OCI-LY1 (cell line): Measurements from ENCODE around the gene HEBP1.
A peak's percentile ranks its signal among the peaks of the same experiment; 100 is the strongest.

Experiments
- H2AFZ ChIP-seq: fragments of 200-600 bp; sonication (generic), shearing (Covaris generic); 2 replicates; pipeline ENCODE4 v1.6.0; 2014; ENCODE audit warnings: antibody characterized with exemption, mild to moderate bottlenecking, low read length
- H3F3A ChIP-seq: fragments of 200-600 bp; sonication (generic), shearing (Covaris generic); 2 replicates; pipeline ENCODE4 v1.6.0; 2014; ENCODE audit warnings: mild to moderate bottlenecking, antibody characterized with exemption, low read length, moderate library complexity; ENCODE audit not compliant: insufficient read depth
- H3K27ac ChIP-seq: fragments of 200-600 bp; sonication (generic); 2 replicates; pipeline ENCODE4 v1.5.1; 2014; ENCODE audit warnings: low read length, mixed run types, mild to moderate bottlenecking, low read depth; ENCODE audit not compliant: poor library complexity, severe bottlenecking
- H3K27me3 ChIP-seq: fragments of 200-600 bp; sonication (generic); 2 replicates; pipeline ENCODE4 v1.6.0; 2014; ENCODE audit warnings: antibody characterized with exemption, mild to moderate bottlenecking, low read length, moderate library complexity; ENCODE audit not compliant: insufficient read depth
- H3K36me3 ChIP-seq: fragments of 200-600 bp; sonication (generic); 2 replicates; pipeline ENCODE4 v1.6.1; 2014; ENCODE audit warnings: mild to moderate bottlenecking, antibody characterized with exemption, low read length, moderate library complexity, mixed read lengths; ENCODE audit not compliant: insufficient read depth
- H3K4me1 ChIP-seq: fragments of 200-600 bp; sonication (generic); 2 replicates; pipeline ENCODE4 v1.5.1; 2014; ENCODE audit warnings: mild to moderate bottlenecking, low read length, moderate library complexity; ENCODE audit not compliant: insufficient read depth, severe bottlenecking
- H3K4me2 ChIP-seq: fragments of 200-600 bp; sonication (generic), shearing (Covaris generic); 2 replicates; pipeline ENCODE4 v1.6.1; 2014; ENCODE audit warnings: low read length
- H3K4me3 ChIP-seq: fragments of 200-600 bp; sonication (generic); 2 replicates; pipeline ENCODE4 v1.5.1; 2014; ENCODE audit warnings: low read length, low read depth, mild to moderate bottlenecking, mixed read lengths; ENCODE audit not compliant: poor library complexity, severe bottlenecking
- H3K79me2 ChIP-seq: fragments of 200-600 bp; shearing (Covaris generic); 2 replicates; pipeline ENCODE4 v1.6.1; 2016; ENCODE audit warnings: mixed run types, low read length, mixed read lengths; ENCODE audit not compliant: insufficient read depth
- H3K9ac ChIP-seq: fragments of 200-600 bp; sonication (generic), shearing (Covaris generic); 2 replicates; pipeline ENCODE4 v1.6.1; 2014; ENCODE audit warnings: mild to moderate bottlenecking, low read length, mixed read lengths
- H3K9me2 ChIP-seq: fragments of 200-600 bp; sonication (generic), shearing (Covaris generic); 2 replicates; pipeline ENCODE4 v1.6.1; 2014; ENCODE audit warnings: low read depth, mild to moderate bottlenecking, low read length, mixed read lengths
- H3K9me3 ChIP-seq: fragments of 200-600 bp; shearing (Covaris generic); 2 replicates; pipeline ENCODE4 v1.6.1; 2014; ENCODE audit warnings: low read length, mixed read lengths
- H4K20me1 ChIP-seq: fragments of 200-600 bp; sonication (generic), shearing (Covaris generic); 2 replicates; pipeline ENCODE4 v1.6.0; 2016; ENCODE audit warnings: mild to moderate bottlenecking, low read length; ENCODE audit not compliant: insufficient read depth
- EZH2 ChIP-seq: fragments of 200-600 bp; sonication (generic), shearing (Covaris generic); IDR thresholded peaks from 2 replicates; pipeline ENCODE4 v1.8.0; 2017; ENCODE audit warnings: borderline replicate concordance, mixed run types, mild to moderate bottlenecking, antibody characterized with exemption, low read length, moderate library complexity, mixed read lengths
- TF ChIP-seq, protein P1 (sequence below): fragments of 200-600 bp; sonication (generic), shearing (Covaris generic); IDR thresholded peaks from 2 replicates; pipeline ENCODE4 v1.5.1; 2017; ENCODE audit warnings: mild to moderate bottlenecking, antibody characterized with exemption, low read length, moderate library complexity, mixed read lengths

Gene HEBP1

DNA sequence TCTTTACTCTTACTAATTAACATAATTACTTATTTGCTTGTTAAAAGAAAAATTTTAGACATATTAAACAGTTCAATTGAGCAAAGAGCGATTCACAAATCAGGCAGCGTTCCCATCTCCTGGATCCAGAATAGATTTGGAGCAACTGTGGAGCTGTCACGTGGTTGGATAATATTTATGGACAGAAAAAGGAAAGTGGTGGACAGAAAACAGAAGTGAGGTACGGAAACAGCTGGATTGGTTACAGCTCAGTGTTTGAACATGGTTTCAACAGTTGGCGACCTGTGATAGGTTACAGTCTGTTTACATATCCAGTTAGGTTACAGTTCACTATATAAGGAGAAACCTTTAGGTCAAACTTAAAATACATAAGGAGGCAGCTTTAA, 24.5 kb upstream of the HEBP1 start:
- Histone ChIP-seq H3K4me1 (no peaks in the 10 kb centered on the region), H3K9me2 (no peaks in the 10 kb centered on the region), H3K9ac (no peak overlapping the region), H3K4me3 (no peak overlapping the region), H4K20me1 (no peaks in the 10 kb centered on the region), H3K79me2 (no peaks in the 10 kb centered on the region), H3F3A (no peaks in the 10 kb centered on the region), H3K27me3 (no peaks in the 10 kb centered on the region), H3K4me2 (no peak overlapping the region), H2AFZ (no peak overlapping the region), H3K27ac (no peak overlapping the region), H3K36me3 (no peaks in the 10 kb centered on the region), H3K9me3 (no peaks in the 10 kb centered on the region)
- no peak for TF ChIP-seq EZH2
- TF ChIP-seq, protein P1, sequence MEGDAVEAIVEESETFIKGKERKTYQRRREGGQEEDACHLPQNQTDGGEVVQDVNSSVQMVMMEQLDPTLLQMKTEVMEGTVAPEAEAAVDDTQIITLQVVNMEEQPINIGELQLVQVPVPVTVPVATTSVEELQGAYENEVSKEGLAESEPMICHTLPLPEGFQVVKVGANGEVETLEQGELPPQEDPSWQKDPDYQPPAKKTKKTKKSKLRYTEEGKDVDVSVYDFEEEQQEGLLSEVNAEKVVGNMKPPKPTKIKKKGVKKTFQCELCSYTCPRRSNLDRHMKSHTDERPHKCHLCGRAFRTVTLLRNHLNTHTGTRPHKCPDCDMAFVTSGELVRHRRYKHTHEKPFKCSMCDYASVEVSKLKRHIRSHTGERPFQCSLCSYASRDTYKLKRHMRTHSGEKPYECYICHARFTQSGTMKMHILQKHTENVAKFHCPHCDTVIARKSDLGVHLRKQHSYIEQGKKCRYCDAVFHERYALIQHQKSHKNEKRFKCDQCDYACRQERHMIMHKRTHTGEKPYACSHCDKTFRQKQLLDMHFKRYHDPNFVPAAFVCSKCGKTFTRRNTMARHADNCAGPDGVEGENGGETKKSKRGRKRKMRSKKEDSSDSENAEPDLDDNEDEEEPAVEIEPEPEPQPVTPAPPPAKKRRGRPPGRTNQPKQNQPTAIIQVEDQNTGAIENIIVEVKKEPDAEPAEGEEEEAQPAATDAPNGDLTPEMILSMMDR: no peak

DNA sequence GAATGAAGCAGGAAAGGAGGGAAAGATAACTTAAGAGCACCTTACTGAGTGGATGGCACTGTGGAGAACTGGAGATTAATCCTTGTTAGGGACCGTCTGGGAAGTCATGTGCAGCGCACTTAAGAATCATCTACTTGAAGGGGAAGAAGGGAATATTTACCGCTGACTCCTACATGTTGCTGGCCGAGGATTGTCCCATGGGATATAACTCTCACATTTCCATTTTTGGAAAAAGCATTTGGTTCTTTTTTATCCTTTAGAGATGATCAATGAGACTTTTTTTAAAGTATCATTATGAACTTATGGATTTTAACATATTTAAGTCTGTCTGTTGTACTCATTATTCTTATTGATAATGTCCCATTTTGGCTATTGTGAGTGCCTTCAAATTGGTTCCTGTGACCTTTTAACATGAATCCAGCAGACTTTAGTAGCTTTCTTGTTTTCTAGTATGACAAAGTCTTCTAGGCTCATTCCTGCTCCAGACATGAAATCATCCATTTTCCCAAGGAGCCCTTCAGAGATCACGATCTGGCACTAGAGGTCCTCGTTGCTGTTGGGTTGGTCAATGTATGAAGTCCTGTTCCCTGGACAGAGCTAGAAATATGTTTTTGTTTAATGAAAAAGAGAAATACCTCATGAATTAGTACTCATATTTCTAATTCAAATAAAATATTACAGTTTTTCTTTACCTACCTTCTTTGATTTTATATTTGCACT, 23.9 kb upstream of the HEBP1 start:
- no peaks in the 10 kb centered on the region for H3K79me2 ChIP-seq
- no peak overlapping the region for H3K27ac ChIP-seq
- no peaks in the 10 kb centered on the region for H3K4me1 ChIP-seq
- no peaks in the 10 kb centered on the region for H4K20me1 ChIP-seq
- H3K4me3 ChIP-seq: no peak overlapping the region
- H3K9me2 ChIP-seq: no peaks in the 10 kb centered on the region
- H3K4me2 ChIP-seq: no peak overlapping the region
- TF ChIP-seq, protein P1: no peak
- no peak for TF ChIP-seq EZH2
- H3F3A ChIP-seq: no peaks in the 10 kb centered on the region
- no peaks in the 10 kb centered on the region for H3K9me3 ChIP-seq
- no peaks in the 10 kb centered on the region for H3K36me3 ChIP-seq
- no peak overlapping the region for H2AFZ ChIP-seq
- no peaks in the 10 kb centered on the region for H3K27me3 ChIP-seq
- H3K9ac ChIP-seq: no peak overlapping the region

DNA sequence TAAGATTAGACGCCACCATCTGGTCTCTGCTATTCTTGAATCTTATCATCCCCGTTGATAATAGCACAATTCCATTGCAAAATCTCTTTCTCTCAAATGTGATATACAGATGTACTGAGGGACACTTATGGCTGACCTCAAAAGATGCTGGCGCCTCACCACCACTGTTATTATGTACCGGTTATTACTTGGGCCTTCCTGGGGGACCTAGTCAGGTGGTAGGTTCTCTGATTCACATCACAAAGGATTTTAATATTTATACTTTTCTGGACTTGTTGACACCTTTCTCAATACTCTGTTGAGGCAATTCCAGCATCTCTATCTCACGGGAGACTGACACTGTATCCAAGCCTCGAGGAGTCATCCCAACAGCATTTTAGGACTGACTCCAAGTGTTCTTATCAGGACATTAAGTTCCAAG, 22.8 kb upstream of the HEBP1 start:
- Histone ChIP-seq H3K9me2 (no peaks in the 10 kb centered on the region), H3K9ac (no peak overlapping the region), H4K20me1 (no peaks in the 10 kb centered on the region), H3K4me2 (no peak overlapping the region), H3F3A (no peaks in the 10 kb centered on the region), H3K4me3 (no peak overlapping the region), H3K4me1 (no peaks in the 10 kb centered on the region), H2AFZ (no peak overlapping the region), H3K9me3 (no peaks in the 10 kb centered on the region), H3K36me3 (no peaks in the 10 kb centered on the region), H3K79me2 (no peaks in the 10 kb centered on the region), H3K27ac (no peak overlapping the region), H3K27me3 (no peaks in the 10 kb centered on the region)
- TF ChIP-seq, protein P1: 0 out of 2 replicates have a peak, but pooled peaks have one; percentile 13
- no peak for TF ChIP-seq EZH2
